ENCODE measurements around the gene WDR20. TPM values are rescaled to one million over a fixed set of nuclear protein-coding genes. Genes with fewer than 3 reads are reported as not detected.

Gene WDR20
- total and polyA plus RNA-seq, 2 of the 4 experiments (the other 2 are of a cell fraction), result 20.3 to 27.4 TPM

DNA sequence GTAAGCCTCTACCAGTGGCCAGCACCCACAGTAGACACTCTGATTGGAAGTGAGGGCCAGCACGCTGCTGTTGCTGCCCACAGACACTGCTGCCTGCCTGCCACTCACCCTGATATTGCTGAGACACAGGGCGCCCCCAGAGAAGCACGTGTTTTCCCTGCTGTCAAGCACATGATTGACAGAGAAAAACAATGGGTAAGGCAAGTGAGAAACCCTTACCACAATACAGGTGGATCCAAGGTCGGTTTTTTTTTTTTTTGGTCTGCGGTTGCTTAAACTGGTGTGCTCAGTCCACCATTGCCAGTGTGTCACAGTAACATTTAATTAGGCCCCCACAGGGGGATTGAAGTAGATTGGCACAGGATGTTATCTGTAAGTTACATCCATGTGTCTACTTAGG lies 65.9 kb downstream of the WDR20 start:
- no peak for ATAC-seq (ENCODE audit: low read depth)
- Histone ChIP-seq H2BK120ac (ENCODE audit: low read depth, low read length) (no peak overlapping the region), H2AK5ac (ENCODE audit: low read depth, low read length) (no peak overlapping the region), H4K20me1 (ENCODE audit: insufficient read depth, low read length) (peaks cover 26% of the 10 kb centered on the region), H3K9me3 (ENCODE audit: control insufficient read depth, insufficient read depth, low read length) (no peaks in the 10 kb centered on the region), H4K8ac (ENCODE audit: low read depth in 2 of 2, low read length in 2 of 2) (no peak overlapping the region), H3K4me1 (ENCODE audit: control insufficient read depth, insufficient read depth, low read length) (peaks cover 3% of the 10 kb centered on the region; the same call in 1 of the 2 replicates), H3K18ac (ENCODE audit: low read depth, low read length) (no peak overlapping the region), H2AK9ac (replicated peaks; ENCODE audit: low read depth, low read length, poor library complexity) (no peak overlapping the region), H2AFZ (replicated peaks; ENCODE audit: low read length, poor library complexity) (no peak overlapping the region), H3K4me3 (ENCODE audit: insufficient read depth, low read depth, low read length) (no peak overlapping the region), H3K4ac (ENCODE audit: low read depth, low read length) (no peak overlapping the region), H3K79me1 (ENCODE audit: low read depth in 1 of 2, low read length in 2 of 2) (peaks cover 32 to 74% of the 10 kb centered on the region in 2 experiments), H4K5ac (ENCODE audit: low read depth, low read length) (no peak overlapping the region), H3K27me3 (ENCODE audit: control insufficient read depth, insufficient read depth, low read length) (no peaks in the 10 kb centered on the region), H3K23ac (ENCODE audit: low read depth, low read length) (no peak overlapping the region), H4K91ac (ENCODE audit: insufficient read depth, low read depth, low read length) (no peak overlapping the region), H3K4me2 (ENCODE audit: low read depth, low read length) (no peak overlapping the region), H3K36me3 (ENCODE audit: control insufficient read depth, insufficient read depth, low read length) (peaks cover 28% of the 10 kb centered on the region), H3K9me1 (ENCODE audit: insufficient read depth, low read length) (peaks cover 13% of the 10 kb centered on the region; the same call in 1 of the 2 replicates), H3K9ac (ENCODE audit: low read depth, low read length) (no peak overlapping the region), H2BK15ac (ENCODE audit: low read depth, low read length) (no peak overlapping the region), H3K14ac (replicated peaks; ENCODE audit: low read depth, low read length) (no peak overlapping the region), H2BK5ac (ENCODE audit: low read depth, low read length, poor library complexity, severe bottlenecking) (no peak overlapping the region), H3K27ac (ENCODE audit: insufficient read depth, low read length) (no peak overlapping the region), H3K56ac (ENCODE audit: extremely low read depth, insufficient read depth, low read length) (no peak overlapping the region), H2BK20ac (ENCODE audit: low read depth, low read length) (no peak overlapping the region)
- BruUV-seq (replicated peaks), result no TSS peak
- TF ChIP-seq BHLHE40 (IDR thresholded peaks at IDR 0.05; ENCODE audit: low read depth, low read length), result no peak
- TF ChIP-seq MXI1 (IDR thresholded peaks at IDR 0.05; ENCODE audit: borderline replicate concordance, low read depth, low read length), result no peak
- no peak for TF ChIP-seq RFX5 (IDR thresholded peaks at IDR 0.05; ENCODE audit: low read depth, low read length)
- TF ChIP-seq NFE2L2 (IDR thresholded peaks at IDR 0.05; ENCODE audit: low read depth, low read length), result no peak
- CTCF ChIA-PET, result no interaction called here
- no CpG with 5 or more reads among the region's 5 CpGs for WGBS, 2 experiments (ENCODE audit: extremely low coverage in 2 of 2, insufficient read length in 1 of 2)
- dilution Hi-C loops (cut with HindIII; ENCODE audit: low sequenced_read_pairs, unreplicated experiment), result no loop called here
- POLR2A ChIA-PET (ENCODE audit: unreplicated experiment), result no interaction called here
- DNase-seq, result no peak
- in situ Hi-C loops (cut with MboI; ENCODE audit: low sequenced_read_pairs), result no loop called here
- intact Hi-C loops (cut with micrococcal nuclease), result no loop called here
